IMR-90 (cell line): Measurements from ENCODE around the gene FBP1. TPM values are rescaled to one million over a fixed set of nuclear protein-coding genes. Genes with fewer than 3 reads are reported as not detected.

ENCODE experiments used
- ATAC-seq: fragments of 200-7000 bp; cut with Tn5 transposase; 2 replicates; pipeline ENCODE4 v1.9.1; 2020; ENCODE audit warnings: low read depth, mild to moderate bottlenecking, moderate library complexity
- BruUV-seq: library from RNA; stranded (reverse); fragments of 400-500 nt; replicated peaks from 2 replicates; lab custom pipeline; 2021; lab: Mats Ljungman, UMichigan
- CTCF ChIA-PET: fragments of 300-600 bp; formaldehyde crosslinking; extraction: SDS; loops from one replicate; lab custom pipeline; 2021; ENCODE audit warnings: antibody characterized with exemption; lab: Yijun Ruan, JAX
- POLR2A ChIA-PET: fragments of 300-600 bp; sonication (Branson Sonifier 250); formaldehyde crosslinking; loops from one replicate; lab custom pipeline; 2022; ENCODE audit warnings: antibody characterized with exemption; ENCODE audit not compliant: unreplicated experiment; lab: Charles Lee
- DNase-seq: peaks from one replicate; pipeline ENCODE4 v3.0.0; 2013
- H2AFZ ChIP-seq: replicated peaks from 2 replicates; pipeline ENCODE3; 2013; ENCODE audit warnings: low read length, mild to moderate bottlenecking; ENCODE audit not compliant: poor library complexity
- H2AK5ac ChIP-seq: 2 replicates; pipeline ENCODE4 v1.6.1; 2013; ENCODE audit warnings: low read depth, low read length, inconsistent platforms
- H2AK9ac ChIP-seq: replicated peaks from 2 replicates; pipeline ENCODE3; 2013; ENCODE audit warnings: mild to moderate bottlenecking, low read depth, low read length, moderate library complexity; ENCODE audit not compliant: poor library complexity
- H2BK120ac ChIP-seq: 2 replicates; pipeline ENCODE4 v1.6.1; 2013; ENCODE audit warnings: low read depth, low read length, inconsistent platforms
- H2BK15ac ChIP-seq: 3 replicates; pipeline ENCODE4 v1.6.1; 2013; ENCODE audit warnings: low read depth, low read length, inconsistent platforms
- H2BK20ac ChIP-seq: 2 replicates; pipeline ENCODE4 v1.6.1; 2013; ENCODE audit warnings: low read depth, mild to moderate bottlenecking, inconsistent platforms, low read length, moderate library complexity
- H2BK5ac ChIP-seq: 2 replicates; pipeline ENCODE4 v1.6.1; 2013; ENCODE audit warnings: mild to moderate bottlenecking, low read depth, low read length, inconsistent platforms; ENCODE audit not compliant: poor library complexity, severe bottlenecking
- H3K14ac ChIP-seq: replicated peaks from 2 replicates; pipeline ENCODE4 v1.6.1; 2013; ENCODE audit warnings: low read depth, low read length, inconsistent platforms
- H3K18ac ChIP-seq: 2 replicates; pipeline ENCODE4 v1.6.1; 2013; ENCODE audit warnings: low read depth, low read length, control low read depth
- H3K23ac ChIP-seq: 2 replicates; pipeline ENCODE4 v1.6.1; 2013; ENCODE audit warnings: low read depth, low read length, inconsistent platforms
- H3K27ac ChIP-seq: 2 replicates; pipeline ENCODE4 v1.5.1; 2013; ENCODE audit warnings: mild to moderate bottlenecking, control low read depth, low read length; ENCODE audit not compliant: insufficient read depth
- H3K27me3 ChIP-seq: 2 replicates; pipeline ENCODE4 v1.6.1; 2013; ENCODE audit warnings: low read length; ENCODE audit not compliant: control insufficient read depth, insufficient read depth
- H3K36me3 ChIP-seq: 2 replicates; pipeline ENCODE4 v1.6.1; 2013; ENCODE audit warnings: low read length, mixed read lengths; ENCODE audit not compliant: control insufficient read depth, insufficient read depth
- H3K4ac ChIP-seq: 2 replicates; pipeline ENCODE4 v1.6.1; 2013; ENCODE audit warnings: low read depth, low read length, inconsistent platforms
- H3K4me1 ChIP-seq: 2 replicates; pipeline ENCODE4 v1.6.1; 2013; ENCODE audit warnings: low read length, mixed read lengths; ENCODE audit not compliant: control insufficient read depth, insufficient read depth
- H3K4me2 ChIP-seq: 2 replicates; pipeline ENCODE4 v1.6.1; 2013; ENCODE audit warnings: low read depth, mild to moderate bottlenecking, control low read depth, low read length, moderate library complexity
- H3K4me3 ChIP-seq: 2 replicates; pipeline ENCODE4 v1.5.1; 2013; ENCODE audit warnings: low read depth, mild to moderate bottlenecking, control low read depth, low read length, moderate library complexity; ENCODE audit not compliant: insufficient read depth
- H3K56ac ChIP-seq: 2 replicates; pipeline ENCODE4 v1.6.1; 2013; ENCODE audit warnings: low read length, inconsistent platforms; ENCODE audit not compliant: insufficient read depth; ENCODE audit errors: extremely low read depth
- H3K79me1 ChIP-seq, 2 experiments: 2 replicates each; pipeline ENCODE4 v1.6.1; 2013; ENCODE audit warnings: low read length in 2 of 2, inconsistent platforms in 1 of 2, low read depth in 1 of 2
- H3K9ac ChIP-seq: 2 replicates; pipeline ENCODE4 v1.6.1; 2013; ENCODE audit warnings: low read depth, low read length, control low read depth
- H3K9me1 ChIP-seq: 2 replicates; pipeline ENCODE4 v1.6.1; 2013; ENCODE audit warnings: low read length, inconsistent platforms; ENCODE audit not compliant: insufficient read depth
- H3K9me3 ChIP-seq: 2 replicates; pipeline ENCODE4 v1.6.1; 2013; ENCODE audit warnings: low read length; ENCODE audit not compliant: control insufficient read depth, insufficient read depth
- H4K20me1 ChIP-seq: 2 replicates; pipeline ENCODE4 v1.6.1; 2013; ENCODE audit warnings: low read length, inconsistent platforms; ENCODE audit not compliant: insufficient read depth
- H4K5ac ChIP-seq: 2 replicates; pipeline ENCODE4 v1.6.1; 2013; ENCODE audit warnings: mild to moderate bottlenecking, low read depth, low read length, control low read depth
- H4K8ac ChIP-seq, 2 experiments: 2 replicates each; pipeline ENCODE4 v1.6.1; 2013; ENCODE audit warnings: low read depth in 2 of 2, low read length in 2 of 2, control low read depth in 1 of 2, inconsistent platforms in 1 of 2
- H4K91ac ChIP-seq: 2 replicates; pipeline ENCODE4 v1.6.1; 2013; ENCODE audit warnings: low read depth, low read length, inconsistent platforms; ENCODE audit not compliant: insufficient read depth
- CHD1 ChIP-seq: IDR thresholded peaks from 2 replicates; pipeline ENCODE4 v1.6.1; 2012; ENCODE audit warnings: low read depth, low read length, improper control_type of control experiment
- FOS ChIP-seq: fragments of 150-350 bp; IDR thresholded peaks from 2 replicates; pipeline ENCODE4 v1.6.1; 2016; ENCODE audit warnings: low read depth, low read length
- MAFK ChIP-seq: IDR thresholded peaks from 2 replicates; pipeline ENCODE4 v1.6.1; 2012; ENCODE audit warnings: low read depth, low read length, improper control_type of control experiment
- SMC3 ChIP-seq: fragments of 150-350 bp; IDR thresholded peaks from 2 replicates; pipeline ENCODE4 v1.6.1; 2016; ENCODE audit warnings: low read depth, mild to moderate bottlenecking, antibody characterized with exemption, low read length, moderate library complexity
- WGBS, 2 experiments: methylation state at CpG; one replicate each; pipeline versions ENCODE4 v1.1.5 to v1.1.7; 2013; ENCODE audit warnings: missing lambda C conversion rate in 2 of 2; ENCODE audit not compliant: insufficient read length in 1 of 2; ENCODE audit errors: extremely low coverage in 2 of 2; 5-methylcytosine and 5-hydroxymethylcytosine counted together
- dilution Hi-C: fragments of 300-500 bp; cut with HindIII; formaldehyde crosslinking; loops from one replicate; pipeline ENCODE4 v1.14.3; 2018; ENCODE audit warnings: low sequenced_read_pairs; ENCODE audit not compliant: unreplicated experiment
- in situ Hi-C: fragments of 300-500 bp; cut with MboI; formaldehyde crosslinking; loops from 3 replicates; pipeline ENCODE4 v1.14.3; 2019; ENCODE audit warnings: low sequenced_read_pairs, inconsistent platforms, mixed read lengths
- intact Hi-C: fragments of 100-400 bp; cut with micrococcal nuclease; formaldehyde crosslinking; loops from 2 replicates; pipeline ENCODE4 v1.10.0; 2022
- polyA plus RNA-seq, 3 experiments: library from polyadenylated mRNA; depleted of rRNA; stranded (reverse); fragments of >200 nt; gene quantifications; 2 replicates each; pipeline ENCODE4 v1.2.3, GENCODE V29; 2012; ENCODE audit warnings: low replicate concordance in 1 of 3
- total RNA-seq: library from RNA; depleted of rRNA; stranded (reverse); fragments of >200 nt; gene quantifications from 2 replicates; pipeline ENCODE4 v1.2.3, GENCODE V29; 2012

The FBP1 gene
- total and polyA plus RNA-seq, 2 of the 4 experiments (the other 2 are of a cell fraction): not detected

- BruUV-seq: no TSS peak
- dilution Hi-C loops: no loop called here
These were observed 70.9 kb downstream of the FBP1 start for GRCh38 chr9:94568250-94568889.

More at GRCh38 chr9:94568250-94568889, 70.9 kb downstream of the FBP1 start:
- no peak for ATAC-seq
- ChIA-PET POLR2A (no interaction called here), CTCF (no interaction called here)
- WGBS, 2 experiments: 40% methylated on average over 1 of the region's 3 CpGs; no CpG with 5 or more reads in 1 of the 2 experiments
- no peak overlapping the region for H2BK120ac ChIP-seq
- no peak overlapping the region for H2BK15ac ChIP-seq
- H3K9me3 ChIP-seq: no peaks in the 10 kb centered on the region
- H3K4me3 ChIP-seq: no peak overlapping the region
- in situ Hi-C loops: no loop called here
- H3K36me3 ChIP-seq: no peaks in the 10 kb centered on the region
- H4K8ac ChIP-seq: no peak overlapping the region
- H3K79me1 ChIP-seq: no peaks in the 10 kb centered on the region
- H3K23ac ChIP-seq: no peak overlapping the region
- H2BK5ac ChIP-seq: no peak overlapping the region
- H3K56ac ChIP-seq: no peak overlapping the region
- no peak overlapping the region for H4K5ac ChIP-seq
- H3K27me3 ChIP-seq: peaks cover 4% of the 10 kb centered on the region
- no peak overlapping the region for H3K14ac ChIP-seq
- H2AFZ ChIP-seq: no peak overlapping the region
- no peaks in the 10 kb centered on the region for H3K4me1 ChIP-seq
- H3K27ac ChIP-seq: no peak overlapping the region
- no peak overlapping the region for H2BK20ac ChIP-seq
- H3K4me2 ChIP-seq: no peak overlapping the region
- H2AK5ac ChIP-seq: no peak overlapping the region
- H3K18ac ChIP-seq: no peak overlapping the region
- H2AK9ac ChIP-seq: no peak overlapping the region
- DNase-seq: no peak
- H3K9ac ChIP-seq: no peak overlapping the region
- H3K4ac ChIP-seq: no peak overlapping the region
- H3K9me1 ChIP-seq: no peaks in the 10 kb centered on the region
- H4K20me1 ChIP-seq: no peaks in the 10 kb centered on the region
- TF ChIP-seq CHD1 (no peak), FOS (no peak), MAFK (no peak), SMC3 (no peak)
- intact Hi-C loops: loop anchor here (10.0 kb wide), 1 partner anchor 64 kb away; no protein-coding TSS in a partner anchor
- no peak overlapping the region for H4K91ac ChIP-seq
